Sigmoid colon (tissue), 4 donors: ENCODE data around the gene UTS2B.

Experiments
- CTCF ChIP-seq, 4 experiments: fragments of 450-650 bp in 3 of 4; fragments of 200-600 bp in 1 of 4; IDR thresholded peaks; one replicate each; pipeline ENCODE4 v1.5.1; 2016 to 2019; ENCODE audit warnings: antibody characterized with exemption in 4 of 4, mild to moderate bottlenecking in 3 of 4, moderate library complexity in 2 of 4
- EP300 ChIP-seq, 4 donors: sonication (generic); formaldehyde crosslinking; IDR thresholded peaks; one replicate each; pipeline ENCODE4 v1.6.1; 2017; ENCODE audit warnings: antibody characterized with exemption in 4 of 4
- POLR2AphosphoS5 ChIP-seq, 4 donors: sonication (generic); formaldehyde crosslinking; IDR thresholded peaks; one replicate each; pipeline ENCODE4 v1.6.1; 2017; ENCODE audit warnings: antibody characterized with exemption in 4 of 4

GRCh38 chr3:191240486-191240885 lies 89.8 kb downstream of the UTS2B start:
- TF ChIP-seq CTCF (IDR thresholded peaks at IDR 0.05) (no peak), EP300 (IDR thresholded peaks at IDR 0.05) (no peak), POLR2AphosphoS5 (IDR thresholded peaks at IDR 0.05) (no peak)
